HT1080 (cell line): ENCODE results near the gene PHRF1. TPM values are rescaled to one million over a fixed set of nuclear protein-coding genes. Genes with fewer than 3 reads are reported as not detected.
A peak's percentile ranks its signal among the peaks of the same experiment; 100 is the strongest.

Experiments used
- DNase-seq: peaks from one replicate; pipeline ENCODE4 v3.0.0-alpha.2; 2015; ENCODE audit warnings: low read depth
- total RNA-seq: library from RNA; depleted of rRNA; stranded (reverse); fragments of >200 nt; shearing (Covaris generic); gene quantifications from 2 replicates; pipeline ENCODE4 v1.2.3, GENCODE V29; 2014

PHRF1 gene
- total RNA-seq, 1 experiment from 2014 or later = 40.5 TPM

- no peak for DNase-seq
Observed at GRCh38 chr11:556662-557256, 19.5 kb upstream of the PHRF1 start.

- no peak for DNase-seq
Observed at GRCh38 chr11:557328-558132, 18.7 kb upstream of the PHRF1 start.

- no peak for DNase-seq
Observed at GRCh38 chr11:558503-558902, 17.8 kb upstream of the PHRF1 start.

GRCh38 chr11:559020-559620, 17.1 kb upstream of the PHRF1 start:
- DNase-seq = no peak

- DNase-seq = no peak
Observed at GRCh38 chr11:559712-560304, 16.5 kb upstream of the PHRF1 start.

- DNase-seq = peak; percentile 47
Observed at GRCh38 chr11:560305-561147, 15.7 kb upstream of the PHRF1 start, which contains the start of the genes LMNTD2 and RASSF7. TSS of gene LMNTD2 (minus strand) at chr11:560738. CDS start at chr11:560716, 22 bp downstream. TSS of gene RASSF7 (plus strand) at chr11:560970. CDS start at chr11:561769, 799 bp downstream.

- peak; percentile 41 for DNase-seq
Observed at GRCh38 chr11:561148-562003, 14.9 kb upstream of the PHRF1 start.

GRCh38 chr11:562046-562645, 14.1 kb upstream of the PHRF1 start:
- DNase-seq = no peak

- DNase-seq = no peak
Observed at GRCh38 chr11:563066-563811, 13.0 kb upstream of the PHRF1 start.

GRCh38 chr11:563812-564578, 12.3 kb upstream of the PHRF1 start:
- DNase-seq = no peak

- no peak for DNase-seq
Observed at GRCh38 chr11:565921-566509, 10.3 kb upstream of the PHRF1 start.

- no peak for DNase-seq
Observed at GRCh38 chr11:567011-567628, 9.2 kb upstream of the PHRF1 start.

- DNase-seq = no peak
Observed at GRCh38 chr11:567629-568292, 8.5 kb upstream of the PHRF1 start.

GRCh38 chr11:568306-569157, 7.7 kb upstream of the PHRF1 start:
- DNase-seq = peak; percentile 91

- no peak for DNase-seq
Observed at GRCh38 chr11:569158-569885, 6.9 kb upstream of the PHRF1 start.
